Astrocyte of the spinal cord (primary cell): Measurements from ENCODE around the gene KDM1B.

Experiments used
- DNase-seq: peaks from one replicate; pipeline ENCODE4 v3.0.0; 2011; ENCODE audit warnings: low read depth, low spot score
- H3K4me3 ChIP-seq: 2 replicates; pipeline ENCODE4 v1.5.1; 2011; ENCODE audit warnings: low read depth, mild to moderate bottlenecking, low read length, moderate library complexity
- in situ Hi-C: cut with HindIII; loops from 2 replicates; pipeline ENCODE4 v1.10.0; 2017; ENCODE audit warnings: low sequenced_read_pairs
- TF ChIP-seq, protein P1 (sequence below): IDR thresholded peaks from 2 replicates; pipeline ENCODE4 v1.5.1; 2012; ENCODE audit warnings: low read depth, mild to moderate bottlenecking, low read length, inconsistent platforms

The KDM1B gene

GRCh38 chr6:18235524-18235923 is 80.3 kb downstream of the KDM1B start:
- DNase-seq = no peak
- in situ Hi-C loops = no loop called here
- TF ChIP-seq, protein P1, sequence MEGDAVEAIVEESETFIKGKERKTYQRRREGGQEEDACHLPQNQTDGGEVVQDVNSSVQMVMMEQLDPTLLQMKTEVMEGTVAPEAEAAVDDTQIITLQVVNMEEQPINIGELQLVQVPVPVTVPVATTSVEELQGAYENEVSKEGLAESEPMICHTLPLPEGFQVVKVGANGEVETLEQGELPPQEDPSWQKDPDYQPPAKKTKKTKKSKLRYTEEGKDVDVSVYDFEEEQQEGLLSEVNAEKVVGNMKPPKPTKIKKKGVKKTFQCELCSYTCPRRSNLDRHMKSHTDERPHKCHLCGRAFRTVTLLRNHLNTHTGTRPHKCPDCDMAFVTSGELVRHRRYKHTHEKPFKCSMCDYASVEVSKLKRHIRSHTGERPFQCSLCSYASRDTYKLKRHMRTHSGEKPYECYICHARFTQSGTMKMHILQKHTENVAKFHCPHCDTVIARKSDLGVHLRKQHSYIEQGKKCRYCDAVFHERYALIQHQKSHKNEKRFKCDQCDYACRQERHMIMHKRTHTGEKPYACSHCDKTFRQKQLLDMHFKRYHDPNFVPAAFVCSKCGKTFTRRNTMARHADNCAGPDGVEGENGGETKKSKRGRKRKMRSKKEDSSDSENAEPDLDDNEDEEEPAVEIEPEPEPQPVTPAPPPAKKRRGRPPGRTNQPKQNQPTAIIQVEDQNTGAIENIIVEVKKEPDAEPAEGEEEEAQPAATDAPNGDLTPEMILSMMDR = no peak
- no peak overlapping the region for H3K4me3 ChIP-seq

DNA sequence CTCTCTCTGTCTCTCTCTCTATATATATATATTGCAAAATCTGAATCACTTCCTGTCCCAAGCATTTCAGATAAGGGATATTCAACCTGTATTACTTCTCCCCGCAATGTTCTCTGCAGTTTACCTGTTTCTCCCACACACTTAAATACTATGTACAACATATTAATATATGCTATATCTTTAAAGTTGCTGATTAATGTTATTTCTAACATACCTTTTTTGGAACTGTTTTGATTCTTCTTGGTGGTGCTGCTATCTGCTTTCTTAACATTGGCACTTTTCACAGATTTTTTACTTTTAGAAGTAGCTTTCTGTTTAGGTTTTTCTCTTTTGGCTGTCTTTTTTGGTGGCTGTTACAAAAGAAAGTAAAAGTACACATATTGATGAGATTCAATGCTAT is 81.9 kb downstream of the KDM1B start:
- TF ChIP-seq, protein P1 = no peak
- no peak overlapping the region for H3K4me3 ChIP-seq
- in situ Hi-C loops = no loop called here
- no peak for DNase-seq

DNA sequence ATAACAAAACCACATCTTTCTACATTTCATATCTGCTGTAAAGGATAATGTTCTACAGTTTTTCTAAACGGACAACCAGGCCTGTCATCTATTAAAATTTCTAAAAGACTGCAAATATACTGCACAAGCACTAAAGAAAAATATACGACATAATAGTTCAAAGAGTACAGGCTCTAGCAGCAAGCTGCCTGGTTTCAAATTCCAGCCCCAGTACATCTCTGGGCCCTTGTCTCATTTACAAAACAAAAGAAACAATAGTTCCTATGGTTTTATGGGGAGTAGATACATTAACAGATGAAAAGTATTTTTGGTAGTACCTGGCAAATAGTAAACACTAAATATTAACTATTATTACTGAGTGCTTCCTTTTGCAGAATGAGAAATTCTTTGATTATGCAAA is 85.0 kb downstream of the KDM1B start:
- H3K4me3 ChIP-seq = no peak overlapping the region
- no peak for DNase-seq
- in situ Hi-C loops = no loop called here
- TF ChIP-seq, protein P1 = no peak

GRCh38 chr6:18241208-18242038 is 86.2 kb downstream of the KDM1B start:
- TF ChIP-seq, protein P1 = no peak
- no peak overlapping the region for H3K4me3 ChIP-seq
- in situ Hi-C loops = no loop called here
- DNase-seq = peak; percentile 40

DNA sequence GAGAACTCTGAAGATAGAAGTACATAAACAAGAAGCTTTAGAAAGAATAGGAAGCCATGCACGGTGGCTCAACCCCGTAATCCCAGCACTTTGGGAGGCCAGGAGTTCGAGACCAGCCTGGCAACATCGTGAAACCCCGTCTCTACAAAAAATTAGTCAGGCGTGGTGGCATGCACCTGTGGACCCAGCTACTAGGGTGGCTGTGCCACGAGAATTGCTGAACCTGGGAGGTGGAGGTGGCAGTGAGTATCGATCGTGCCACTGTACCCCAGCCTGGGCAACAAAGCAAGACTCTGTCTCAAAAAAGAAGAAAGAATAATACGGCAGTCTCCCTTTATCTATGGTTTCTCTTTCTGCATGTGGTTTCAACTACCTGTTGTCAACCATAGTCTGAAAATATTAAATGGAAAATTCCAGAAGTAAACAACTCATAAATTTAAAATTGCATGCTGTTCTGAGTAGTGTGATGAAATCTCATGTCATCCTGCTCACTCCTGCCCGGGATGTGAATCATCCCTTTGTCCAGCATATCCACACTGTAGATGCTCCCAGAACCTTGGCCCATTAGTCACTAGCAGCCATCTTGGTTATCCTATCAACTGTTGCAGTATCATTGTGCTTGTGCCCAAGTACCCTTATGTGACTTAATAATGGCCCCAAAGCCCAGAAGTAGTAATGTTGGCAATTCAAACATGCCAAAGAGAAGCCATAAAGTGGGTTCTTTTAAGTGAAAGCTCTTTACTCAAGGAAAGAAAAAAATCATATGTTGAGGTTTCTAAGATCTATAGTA is 87.0 kb downstream of the KDM1B start:
- TF ChIP-seq, protein P1 = no peak
- H3K4me3 ChIP-seq = no peak overlapping the region
- in situ Hi-C loops = no loop called here
- peak; percentile 73 for DNase-seq

GRCh38 chr6:18243302-18243893 is 88.2 kb downstream of the KDM1B start:
- H3K4me3 ChIP-seq = no peak overlapping the region
- TF ChIP-seq, protein P1 = no peak
- DNase-seq = no peak
- in situ Hi-C loops = no loop called here
